ENCODE data around the gene HS3ST5. TPM values are rescaled to one million over a fixed set of nuclear protein-coding genes. Genes with fewer than 3 reads are reported as not detected.
"Not testable (repeated sequence)": the region's sequence is repeated elsewhere in the genome, so short reads cannot be mapped to it uniquely, and the experiment has no call there.

HS3ST5 gene
- total RNA-seq, 2 donors from 2014 or later, result not detected

- no peaks in the 10 kb centered on the region for H3K27me3 Mint-ChIP-seq
- DNase-seq (ENCODE audit: low spot score), result no peak
- no peak for ATAC-seq
- H3K4me3 Mint-ChIP-seq, result no peak overlapping the region
- H3K9me3 Mint-ChIP-seq, result peaks cover 6% of the 10 kb centered on the region
- no peaks in the 10 kb centered on the region for H3K4me1 Mint-ChIP-seq (ENCODE audit: low read depth in 2 of 2)
- H3K27ac Mint-ChIP-seq, result no peak overlapping the region
- no peaks in the 10 kb centered on the region for H3K36me3 Mint-ChIP-seq
Measured at GRCh38 chr6:114227944-114228468, 114.8 kb downstream of the HS3ST5 start.

GRCh38 chr6:114220241-114220640, 122.6 kb downstream of the HS3ST5 start:
- Mint-ChIP-seq H3K9me3 (peaks cover 4% of the 10 kb centered on the region), H3K4me1 (ENCODE audit: low read depth in 2 of 2) (no peaks in the 10 kb centered on the region), H3K36me3 (no peaks in the 10 kb centered on the region), H3K27me3 (no peaks in the 10 kb centered on the region), H3K4me3 (no peak overlapping the region), H3K27ac (no peak overlapping the region)
- no peak for ATAC-seq
- DNase-seq (ENCODE audit: low spot score), result no peak

- Mint-ChIP-seq H3K27ac (no peak overlapping the region), H3K4me3 (no peak overlapping the region), H3K4me1 (ENCODE audit: low read depth in 2 of 2) (no peaks in the 10 kb centered on the region), H3K36me3 (no peaks in the 10 kb centered on the region), H3K9me3 (peaks cover 7% of the 10 kb centered on the region), H3K27me3 (no peaks in the 10 kb centered on the region)
- ATAC-seq, result no peak
- DNase-seq (ENCODE audit: low spot score), result no peak
Measured at GRCh38 chr6:114218437-114219340, 124.1 kb downstream of the HS3ST5 start.

- not testable (repeated sequence) for H3K4me1 Mint-ChIP-seq (ENCODE audit: low read depth in 2 of 2); H3K27me3 Mint-ChIP-seq; H3K9me3 Mint-ChIP-seq; H3K36me3 Mint-ChIP-seq; DNase-seq (ENCODE audit: low spot score); ATAC-seq; H3K27ac Mint-ChIP-seq; H3K4me3 Mint-ChIP-seq
Measured at GRCh38 chr6:114217996-114218395, 124.8 kb downstream of the HS3ST5 start.

GRCh38 chr6:114216789-114217467, 125.9 kb downstream of the HS3ST5 start:
- Mint-ChIP-seq H3K4me3 (no peak overlapping the region), H3K9me3 (peaks cover 7% of the 10 kb centered on the region), H3K4me1 (ENCODE audit: low read depth in 2 of 2) (no peaks in the 10 kb centered on the region), H3K27ac (no peak overlapping the region), H3K27me3 (no peaks in the 10 kb centered on the region), H3K36me3 (no peaks in the 10 kb centered on the region)
- ATAC-seq (no peak), DNase-seq (ENCODE audit: low spot score) (no peak)

- Mint-ChIP-seq H3K36me3 (no peaks in the 10 kb centered on the region), H3K4me1 (ENCODE audit: low read depth in 2 of 2) (no peaks in the 10 kb centered on the region), H3K27me3 (no peaks in the 10 kb centered on the region), H3K4me3 (no peak overlapping the region), H3K27ac (no peak overlapping the region), H3K9me3 (peaks cover 7% of the 10 kb centered on the region)
- DNase-seq (ENCODE audit: low spot score) (no peak), ATAC-seq (no peak)
Measured at GRCh38 chr6:114210467-114210866, 132.4 kb downstream of the HS3ST5 start.

- Mint-ChIP-seq H3K27me3 (no peaks in the 10 kb centered on the region), H3K27ac (no peak overlapping the region), H3K9me3 (peaks cover 10% of the 10 kb centered on the region), H3K4me3 (no peak overlapping the region), H3K4me1 (ENCODE audit: low read depth in 2 of 2) (no peaks in the 10 kb centered on the region), H3K36me3 (no peaks in the 10 kb centered on the region)
- no peak for ATAC-seq
- no peak for DNase-seq (ENCODE audit: low spot score)
Measured at GRCh38 chr6:114203460-114203859, 139.4 kb downstream of the HS3ST5 start.

GRCh38 chr6:114202389-114202788, 140.4 kb downstream of the HS3ST5 start:
- Mint-ChIP-seq H3K4me1 (ENCODE audit: low read depth in 2 of 2) (no peaks in the 10 kb centered on the region), H3K36me3 (no peaks in the 10 kb centered on the region), H3K9me3 (peaks cover 10% of the 10 kb centered on the region), H3K4me3 (no peak overlapping the region), H3K27ac (no peak overlapping the region), H3K27me3 (no peaks in the 10 kb centered on the region)
- no peak for DNase-seq (ENCODE audit: low spot score)
- no peak for ATAC-seq

- DNase-seq (ENCODE audit: low spot score) (no peak), ATAC-seq (no peak)
- Mint-ChIP-seq H3K4me1 (ENCODE audit: low read depth in 2 of 2) (no peaks in the 10 kb centered on the region), H3K36me3 (no peaks in the 10 kb centered on the region), H3K27me3 (no peaks in the 10 kb centered on the region), H3K27ac (no peak overlapping the region), H3K9me3 (peaks cover 10% of the 10 kb centered on the region), H3K4me3 (no peak overlapping the region)
Measured at GRCh38 chr6:114200891-114201290, 141.9 kb downstream of the HS3ST5 start.

- ATAC-seq, result no peak
- peaks cover 5% of the 10 kb centered on the region for H3K9me3 Mint-ChIP-seq
- H3K4me1 Mint-ChIP-seq (ENCODE audit: low read depth in 2 of 2), result no peaks in the 10 kb centered on the region
- H3K27me3 Mint-ChIP-seq, result no peaks in the 10 kb centered on the region
- DNase-seq (ENCODE audit: low spot score), result no peak
- H3K4me3 Mint-ChIP-seq, result no peak overlapping the region
- H3K36me3 Mint-ChIP-seq, result no peaks in the 10 kb centered on the region
- no peak overlapping the region for H3K27ac Mint-ChIP-seq
Measured at GRCh38 chr6:114195631-114196403, 147.0 kb downstream of the HS3ST5 start.

GRCh38 chr6:114195027-114195365, 147.8 kb downstream of the HS3ST5 start:
- H3K36me3 Mint-ChIP-seq, result no peaks in the 10 kb centered on the region
- peaks cover 9% of the 10 kb centered on the region for H3K9me3 Mint-ChIP-seq
- H3K4me3 Mint-ChIP-seq, result no peak overlapping the region
- no peak for ATAC-seq
- no peak overlapping the region for H3K27ac Mint-ChIP-seq
- DNase-seq (ENCODE audit: low spot score), result no peak
- H3K4me1 Mint-ChIP-seq (ENCODE audit: low read depth in 2 of 2), result no peaks in the 10 kb centered on the region
- H3K27me3 Mint-ChIP-seq, result no peaks in the 10 kb centered on the region

- Mint-ChIP-seq H3K4me1 (ENCODE audit: low read depth in 2 of 2) (no peaks in the 10 kb centered on the region), H3K27ac (no peak overlapping the region), H3K4me3 (no peak overlapping the region), H3K36me3 (no peaks in the 10 kb centered on the region), H3K27me3 (no peaks in the 10 kb centered on the region), H3K9me3 (peaks cover 9% of the 10 kb centered on the region)
- no peak for ATAC-seq
- DNase-seq (ENCODE audit: low spot score), result no peak
Measured at GRCh38 chr6:114194362-114195026, 148.3 kb downstream of the HS3ST5 start.

- Mint-ChIP-seq H3K27me3 (no peaks in the 10 kb centered on the region), H3K4me3 (no peak overlapping the region), H3K36me3 (no peaks in the 10 kb centered on the region), H3K27ac (no peak overlapping the region), H3K4me1 (ENCODE audit: low read depth in 2 of 2) (no peaks in the 10 kb centered on the region), H3K9me3 (peaks cover 11% of the 10 kb centered on the region)
- no peak for DNase-seq (ENCODE audit: low spot score)
- no peak for ATAC-seq
Measured at GRCh38 chr6:114187563-114187962, 155.3 kb downstream of the HS3ST5 start.

All from natural killer cell treated with Interleukin-12 subunit alpha and Interleukin-12 subunit beta and Interleukin-15 and Interleukin-18, amount 100 ng/mL, for 72 hours (primary cell).